K562 (cell line): ENCODE results near the gene AHCYL2. TPM values are rescaled to one million over a fixed set of nuclear protein-coding genes. Genes with fewer than 3 reads are reported as not detected.

Experiments
- ATAC-seq: fragments of 200-7000 bp; cut with Tn5 transposase; 3 replicates; pipeline ENCODE4 v1.9.1; 2020; ENCODE audit warnings: moderate library complexity
- BruUV-seq: library from RNA; stranded (reverse); fragments of 400-500 nt; replicated peaks from 2 replicates; lab custom pipeline; 2021; lab: Mats Ljungman, UMichigan
- CTCF ChIA-PET: fragments of 300-600 bp; formaldehyde crosslinking; extraction: SDS; loops from one replicate; lab custom pipeline; 2021; ENCODE audit warnings: low intra/inter-chr PET ratio; lab: Yijun Ruan, JAX
- POLR2A ChIA-PET: fragments of 300-600, 350-650 bp; sonication (Branson Sonifier 250); formaldehyde crosslinking; extraction: SDS; loops from one replicate; lab custom pipeline; 2021; ENCODE audit warnings: antibody characterized with exemption, inconsistent platforms; lab: Yijun Ruan, JAX
- DNase-seq, 4 experiments: peaks; one replicate each; pipeline versions ENCODE4 v3.0.0 to v3.0.0-alpha.2; 2011 to 2018; ENCODE audit warnings: low spot score in 3 of 4, mixed read lengths in 3 of 4; ENCODE audit errors: extremely low read depth in 1 of 4
- FAIRE-seq: peaks from 2 replicates; lab custom pipeline; 2011; peaks lifted over from hg19 to GRCh38; lab: Jason Lieb, UNC
- H2AFZ ChIP-seq: 2 replicates; pipeline ENCODE4 v1.6.0; 2011; ENCODE audit warnings: low read depth, low read length, control low read depth, inconsistent platforms
- H3K27ac ChIP-seq: fragments of 200-600 bp; 3 replicates; pipeline ENCODE4 v1.8.0; 2011; ENCODE audit warnings: low read depth, mild to moderate bottlenecking, control low read depth, inconsistent platforms, low read length, moderate library complexity, mixed read lengths; ENCODE audit errors: extremely low read depth
- H3K27me3 ChIP-seq, 2 experiments: fragments of 300-600 bp in 1 of 2; 2 replicates in 1 of 2; 3 replicates in 1 of 2; pipeline versions ENCODE4 v1.6.0 to v1.8.0; 2011; ENCODE audit warnings: inconsistent platforms in 2 of 2, low read length in 2 of 2, mild to moderate bottlenecking in 1 of 2, mixed read lengths in 1 of 2, moderate library complexity in 1 of 2; ENCODE audit not compliant: control insufficient read depth in 2 of 2, insufficient read depth in 2 of 2
- H3K36me3 ChIP-seq: fragments of 300-600 bp; 3 replicates; pipeline ENCODE4 v1.8.0; 2011; ENCODE audit warnings: mild to moderate bottlenecking, low read length, inconsistent platforms; ENCODE audit not compliant: control insufficient read depth, insufficient read depth
- H3K4me1 ChIP-seq, 2 experiments: fragments of 200-600 bp in 1 of 2; replicated peaks in 1 of 2; 2 replicates in 1 of 2; 3 replicates in 1 of 2; pipeline versions ENCODE4 v1.5.1 to v1.8.0; 2011; ENCODE audit warnings: inconsistent platforms in 2 of 2, low read length in 2 of 2, mild to moderate bottlenecking in 1 of 2, mixed read lengths in 1 of 2, moderate library complexity in 1 of 2; ENCODE audit not compliant: control insufficient read depth in 2 of 2, insufficient read depth in 2 of 2
- H3K4me2 ChIP-seq: 2 replicates; pipeline ENCODE4 v1.6.1; 2011; ENCODE audit warnings: low read length, control low read depth, inconsistent platforms, mixed read lengths; ENCODE audit not compliant: insufficient read depth
- H3K4me3 ChIP-seq: fragments of 200-600 bp; sonication (generic), shearing (Covaris generic); 2 replicates; pipeline ENCODE4 v1.5.1; 2016; ENCODE audit warnings: control low read depth, inconsistent platforms
- H3K79me2 ChIP-seq: fragments of 200-600 bp; 3 replicates; pipeline ENCODE4 v1.8.0; 2011; ENCODE audit warnings: low read length, inconsistent platforms; ENCODE audit not compliant: control insufficient read depth, insufficient read depth
- H3K9ac ChIP-seq, 2 experiments: 2 replicates each; pipeline versions ENCODE4 v1.6.0 to v1.6.1; 2011; ENCODE audit warnings: low read depth in 2 of 2, low read length in 2 of 2, control low read depth in 1 of 2, inconsistent platforms in 1 of 2, mild to moderate bottlenecking in 1 of 2, mixed read lengths in 1 of 2; ENCODE audit not compliant: insufficient read depth in 1 of 2
- H3K9me1 ChIP-seq: one replicate; pipeline ENCODE4 v1.6.0; 2011; ENCODE audit warnings: inconsistent platforms, mild to moderate bottlenecking, low read length, moderate library complexity; ENCODE audit not compliant: control insufficient read depth, insufficient read depth
- H3K9me3 ChIP-seq: replicated peaks from 2 replicates; pipeline ENCODE4 v1.5.1; 2011; ENCODE audit warnings: low read depth, low read length, inconsistent platforms; ENCODE audit not compliant: control insufficient read depth, insufficient read depth
- H4K20me1 ChIP-seq: replicated peaks from 2 replicates; pipeline ENCODE4 v1.6.1; 2011; ENCODE audit warnings: low read length, inconsistent platforms, mixed read lengths; ENCODE audit not compliant: control insufficient read depth, insufficient read depth
- ZNF584 ChIP-seq: fragments of 200-800 bp; sonication (Bioruptor generic); IDR thresholded peaks from 2 replicates; pipeline ENCODE4 v1.6.1; 2016; ENCODE audit warnings: low read depth, mild to moderate bottlenecking, missing genetic modification characterization, missing compliant biosample characterization
- in situ Hi-C: fragments of 300-500 bp; cut with MboI; formaldehyde crosslinking; loops from 4 replicates; pipeline ENCODE4 v1.15.0; 2018; ENCODE audit warnings: inconsistent platforms, mixed read lengths
- intact Hi-C: fragments of 100-400 bp; cut with micrococcal nuclease; formaldehyde crosslinking; loops from 2 replicates; pipeline ENCODE4 v1.14.2; 2022
- polyA plus RNA-seq, 8 experiments: library from polyadenylated mRNA; depleted of rRNA in 4 of 8; stranded (reverse) in 5 of 8; unstranded in 3 of 8; fragments of >200 nt; fragmentation: Nextera tagmentation in 2 of 8; fragmentation: Illumina TruSeq in 1 of 8; extraction: Ambion mirVana in 2 of 8; extraction: Trizol in 1 of 8; gene quantifications; 2 replicates each; pipeline versions ENCODE4 v1.2.1 to v1.2.3, GENCODE V29; 2011 to 2014; ENCODE audit warnings: inconsistent platforms in 1 of 8, missing spikeins in 1 of 8
- total RNA-seq, 7 experiments: library from RNA; depleted of rRNA in 6 of 7; stranded (reverse); fragments of >200 nt in 6 of 7; fragmentation: Illumina TruSeq in 2 of 7; extraction: Trizol in 2 of 7; gene quantifications; 2 replicates each; pipeline versions ENCODE4 v1.2.1 to v1.2.3, GENCODE V29; 2011 to 2021; ENCODE audit warnings: low replicate concordance in 1 of 7
- TF ChIP-seq, protein P1 (sequence below): fragments of 200-800 bp; sonication (Bioruptor generic); IDR thresholded peaks from 2 replicates; pipeline ENCODE4 v1.6.1; 2017; ENCODE audit warnings: missing genetic modification characterization, missing compliant biosample characterization
- TF ChIP-seq, protein P2 (sequence below): fragments of 250-450 bp; sonication (Bioruptor Pico); IDR thresholded peaks from 2 replicates; pipeline ENCODE4 v1.4.0; 2020; ENCODE audit warnings: borderline replicate concordance

The AHCYL2 gene
- total and polyA plus RNA-seq, 9 of the 15 experiments (the other 6 are each of a cell fraction or from before 2014, with no cell fraction given) = 0.93 to 10.5 (median 5.2) TPM

DNA sequence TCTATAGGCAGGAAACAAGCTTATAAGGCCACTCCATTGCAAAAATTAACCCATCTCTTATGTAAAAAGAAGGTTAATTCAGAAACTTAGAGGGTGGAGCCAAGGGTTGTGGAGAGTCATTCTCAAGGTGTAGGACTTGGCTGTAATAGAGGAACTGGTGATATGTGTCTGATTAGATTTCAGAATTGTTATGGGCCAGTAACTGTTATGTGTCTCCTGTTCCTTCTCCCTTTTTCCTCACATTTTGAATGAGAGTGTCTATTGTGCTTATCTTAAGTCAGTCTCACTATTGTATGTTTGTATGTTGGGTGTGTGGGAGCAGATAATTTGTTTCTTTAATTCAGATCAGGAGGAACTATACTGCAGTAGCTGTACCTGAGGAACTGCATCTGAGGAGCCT, 49.1 kb downstream of the AHCYL2 start:
- Histone ChIP-seq H3K9me3 (no peaks in the 10 kb centered on the region), H3K27ac (no peak overlapping the region), H2AFZ (no peak overlapping the region), H4K20me1 (no peaks in the 10 kb centered on the region), H3K36me3 (no peaks in the 10 kb centered on the region), H3K4me3 (no peak overlapping the region), H3K27me3 (no peaks in the 10 kb centered on the region), H3K4me2 (no peak overlapping the region), H3K4me1 (no peaks in the 10 kb centered on the region), H3K9ac (no peak overlapping the region), H3K79me2 (no peaks in the 10 kb centered on the region), H3K9me1 (no peaks in the 10 kb centered on the region)
- no TSS peak for BruUV-seq
- TF ChIP-seq, protein P1, sequence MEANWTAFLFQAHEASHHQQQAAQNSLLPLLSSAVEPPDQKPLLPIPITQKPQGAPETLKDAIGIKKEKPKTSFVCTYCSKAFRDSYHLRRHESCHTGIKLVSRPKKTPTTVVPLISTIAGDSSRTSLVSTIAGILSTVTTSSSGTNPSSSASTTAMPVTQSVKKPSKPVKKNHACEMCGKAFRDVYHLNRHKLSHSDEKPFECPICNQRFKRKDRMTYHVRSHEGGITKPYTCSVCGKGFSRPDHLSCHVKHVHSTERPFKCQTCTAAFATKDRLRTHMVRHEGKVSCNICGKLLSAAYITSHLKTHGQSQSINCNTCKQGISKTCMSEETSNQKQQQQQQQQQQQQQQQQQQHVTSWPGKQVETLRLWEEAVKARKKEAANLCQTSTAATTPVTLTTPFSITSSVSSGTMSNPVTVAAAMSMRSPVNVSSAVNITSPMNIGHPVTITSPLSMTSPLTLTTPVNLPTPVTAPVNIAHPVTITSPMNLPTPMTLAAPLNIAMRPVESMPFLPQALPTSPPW (CRISPR knock-in tag) = no peak
- TF ChIP-seq, protein P2, sequence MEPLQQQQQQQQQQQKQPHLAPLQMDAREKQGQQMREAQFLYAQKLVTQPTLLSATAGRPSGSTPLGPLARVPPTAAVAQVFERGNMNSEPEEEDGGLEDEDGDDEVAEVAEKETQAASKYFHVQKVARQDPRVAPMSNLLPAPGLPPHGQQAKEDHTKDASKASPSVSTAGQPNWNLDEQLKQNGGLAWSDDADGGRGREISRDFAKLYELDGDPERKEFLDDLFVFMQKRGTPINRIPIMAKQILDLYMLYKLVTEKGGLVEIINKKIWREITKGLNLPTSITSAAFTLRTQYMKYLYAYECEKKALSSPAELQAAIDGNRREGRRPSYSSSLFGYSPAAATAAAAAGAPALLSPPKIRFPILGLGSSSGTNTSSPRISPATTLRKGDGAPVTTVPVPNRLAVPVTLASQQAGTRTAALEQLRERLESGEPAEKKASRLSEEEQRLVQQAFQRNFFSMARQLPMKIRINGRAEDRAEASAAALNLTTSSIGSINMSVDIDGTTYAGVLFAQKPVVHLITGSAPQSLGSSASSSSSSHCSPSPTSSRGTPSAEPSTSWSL (CRISPR knock-in tag) = no peak
- TF ChIP-seq ZNF584 (CRISPR knock-in tag) = peak; percentile 99
- no peak for DNase-seq
- ChIA-PET POLR2A (interaction anchor here (1.1 kb wide), 1 partner anchor 15 kb away, joined by 3 read pairs; no protein-coding TSS in a partner anchor), CTCF (no interaction called here)
- FAIRE-seq = no peak
- intact Hi-C loops (loop anchor here (5.0 kb wide), 1 partner anchor 112 kb away; no protein-coding TSS in a partner anchor), in situ Hi-C loops (no loop called here)
- ATAC-seq = no peak
